ENCODE results near the gene SIGLEC6.

GRCh38 chr19:51509823-51510660 lies 21.4 kb downstream of the SIGLEC6 start:
- TF ChIP-seq CTCF (IDR thresholded peaks at IDR 0.05 in 4 of 5, conservative IDR thresholded peaks at IDR 0.05 in 1 of 5) (no peak), POLR2A (IDR thresholded peaks at IDR 0.05) (no peak)
